Measurements from ENCODE around the gene MMP25. TPM values are rescaled to one million over a fixed set of nuclear protein-coding genes. Genes with fewer than 3 reads are reported as not detected.

The MMP25 gene
- total and polyA plus RNA-seq, 9 of the 15 experiments (the other 6 are each of a cell fraction or from before 2014, with no cell fraction given) = 0.03 to 0.04 TPM; not detected in 7

DNA sequence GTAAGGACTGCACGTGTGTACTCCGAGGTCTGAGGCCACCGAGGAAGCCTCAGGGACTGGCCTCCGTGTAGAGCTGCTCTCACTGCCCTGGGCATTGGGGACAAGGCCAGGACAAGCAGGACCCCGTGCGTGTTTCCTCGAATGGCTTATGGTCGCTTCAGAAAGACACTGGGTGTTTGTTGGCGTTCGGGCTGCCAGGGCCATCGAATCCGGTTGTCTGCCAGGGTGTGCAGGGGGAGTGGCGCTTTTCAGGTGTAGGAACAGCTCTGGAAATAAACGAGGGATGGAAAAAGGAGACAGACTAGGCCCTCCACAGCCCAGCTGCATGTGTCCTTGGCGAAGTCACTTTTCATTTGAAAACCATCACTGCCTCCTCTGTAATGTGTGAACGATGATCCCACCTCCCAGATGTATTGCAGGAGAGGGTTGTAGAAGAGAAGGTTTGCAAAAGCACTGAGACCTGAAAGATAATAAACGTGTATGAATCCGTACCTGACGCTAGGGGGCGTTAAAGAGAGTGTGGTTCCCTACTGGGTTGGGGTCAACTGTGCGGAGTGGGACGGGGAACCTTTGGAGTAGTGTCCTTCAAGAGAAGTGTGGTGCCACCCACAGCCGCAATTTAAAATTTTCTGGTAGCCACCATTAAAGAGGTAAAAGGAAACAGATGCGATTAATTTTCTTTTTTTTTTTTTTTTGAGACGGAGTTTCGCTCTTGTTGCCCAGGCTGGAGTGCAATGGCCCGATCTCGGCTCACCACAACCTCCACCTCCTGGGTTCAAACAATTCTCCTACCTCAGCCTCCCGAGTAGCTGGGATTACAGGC, 54.9 kb downstream of the MMP25 start (continued):
- TF ChIP-seq, protein P1, sequence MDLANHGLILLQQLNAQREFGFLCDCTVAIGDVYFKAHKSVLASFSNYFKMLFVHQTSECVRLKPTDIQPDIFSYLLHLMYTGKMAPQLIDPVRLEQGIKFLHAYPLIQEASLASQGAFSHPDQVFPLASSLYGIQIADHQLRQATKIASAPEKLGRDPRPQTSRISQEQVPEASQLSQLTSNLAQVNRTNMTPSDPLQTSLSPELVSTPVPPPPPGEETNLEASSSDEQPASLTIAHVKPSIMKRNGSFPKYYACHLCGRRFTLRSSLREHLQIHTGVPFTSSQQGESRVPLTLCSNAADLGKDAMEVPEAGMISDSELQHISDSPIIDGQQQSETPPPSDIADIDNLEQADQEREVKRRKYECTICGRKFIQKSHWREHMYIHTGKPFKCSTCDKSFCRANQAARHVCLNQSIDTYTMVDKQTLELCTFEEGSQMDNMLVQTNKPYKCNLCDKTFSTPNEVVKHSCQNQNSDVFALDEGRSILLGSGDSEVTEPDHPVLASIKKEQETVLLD (IDR thresholded peaks at IDR 0.05) = peak; percentile 35; the same call in 1 of the 2 replicates
- TF ChIP-seq RFX7 (CRISPR knock-in tag; IDR thresholded peaks at IDR 0.05) (no peak), CREB1 (IDR thresholded peaks at IDR 0.05) (no peak), CREB1 (CRISPR knock-in tag; IDR thresholded peaks at IDR 0.05) (peak; percentile 35; the same call in 1 of the 2 replicates), ARID2 (IDR thresholded peaks at IDR 0.05) (peak; percentile 72; the same call in 1 of the 2 replicates), GATA2 (CRISPR knock-in tag; IDR thresholded peaks at IDR 0.05) (no peak), ZNF384 (IDR thresholded peaks at IDR 0.05; ENCODE audit: low read depth, low read length) (peak; percentile 46; the same call in 1 of the 2 replicates), CC2D1A (IDR thresholded peaks at IDR 0.05) (peak; percentile 78; the same call in 1 of the 2 replicates), MAZ (CRISPR knock-in tag; conservative IDR thresholded peaks at IDR 0.05 in 1 of 2, IDR thresholded peaks at IDR 0.05 in 1 of 2) (0 out of 4 replicates have a peak, but pooled peaks of 1 of the 2 experiments have one; percentile 47), ZNF584 (CRISPR knock-in tag; IDR thresholded peaks at IDR 0.05; ENCODE audit: low read depth) (no peak), ZSCAN29 (IDR thresholded peaks at IDR 0.05) (no peak), SAP30 (IDR thresholded peaks at IDR 0.05; ENCODE audit: borderline replicate concordance, insufficient read depth, low read depth, low read length, poor library complexity, severe bottlenecking) (no peak)
- TF ChIP-seq, protein P2, sequence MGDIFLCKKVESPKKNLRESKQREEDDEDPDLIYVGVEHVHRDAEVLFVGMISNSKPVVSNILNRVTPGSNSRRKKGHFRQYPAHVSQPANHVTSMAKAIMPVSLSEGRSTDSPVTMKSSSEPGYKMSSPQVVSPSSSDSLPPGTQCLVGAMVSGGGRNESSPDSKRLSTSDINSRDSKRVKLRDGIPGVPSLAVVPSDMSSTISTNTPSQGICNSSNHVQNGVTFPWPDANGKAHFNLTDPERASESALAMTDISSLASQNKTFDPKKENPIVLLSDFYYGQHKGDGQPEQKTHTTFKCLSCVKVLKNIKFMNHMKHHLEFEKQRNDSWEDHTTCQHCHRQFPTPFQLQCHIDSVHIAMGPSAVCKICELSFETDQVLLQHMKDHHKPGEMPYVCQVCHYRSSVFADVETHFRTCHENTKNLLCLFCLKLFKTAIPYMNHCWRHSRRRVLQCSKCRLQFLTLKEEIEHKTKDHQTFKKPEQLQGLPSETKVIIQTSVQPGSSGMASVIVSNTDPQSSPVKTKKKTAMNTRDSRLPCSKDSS (IDR thresholded peaks at IDR 0.05; ENCODE audit: low read depth, partially characterized antibody) = no peak
- TF ChIP-seq, protein P3, sequence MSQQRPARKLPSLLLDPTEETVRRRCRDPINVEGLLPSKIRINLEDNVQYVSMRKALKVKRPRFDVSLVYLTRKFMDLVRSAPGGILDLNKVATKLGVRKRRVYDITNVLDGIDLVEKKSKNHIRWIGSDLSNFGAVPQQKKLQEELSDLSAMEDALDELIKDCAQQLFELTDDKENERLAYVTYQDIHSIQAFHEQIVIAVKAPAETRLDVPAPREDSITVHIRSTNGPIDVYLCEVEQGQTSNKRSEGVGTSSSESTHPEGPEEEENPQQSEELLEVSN (IDR thresholded peaks at IDR 0.05; ENCODE audit: borderline replicate concordance in 1 of 2, extremely low read depth in 1 of 2, insufficient read depth in 1 of 2, insufficient read length in 1 of 2, low read depth in 1 of 2, low read length in 1 of 2, poor library complexity in 1 of 2, severe bottlenecking in 1 of 2) = peak in 1 of 2 experiments; percentile 33
- TF ChIP-seq, protein P4, sequence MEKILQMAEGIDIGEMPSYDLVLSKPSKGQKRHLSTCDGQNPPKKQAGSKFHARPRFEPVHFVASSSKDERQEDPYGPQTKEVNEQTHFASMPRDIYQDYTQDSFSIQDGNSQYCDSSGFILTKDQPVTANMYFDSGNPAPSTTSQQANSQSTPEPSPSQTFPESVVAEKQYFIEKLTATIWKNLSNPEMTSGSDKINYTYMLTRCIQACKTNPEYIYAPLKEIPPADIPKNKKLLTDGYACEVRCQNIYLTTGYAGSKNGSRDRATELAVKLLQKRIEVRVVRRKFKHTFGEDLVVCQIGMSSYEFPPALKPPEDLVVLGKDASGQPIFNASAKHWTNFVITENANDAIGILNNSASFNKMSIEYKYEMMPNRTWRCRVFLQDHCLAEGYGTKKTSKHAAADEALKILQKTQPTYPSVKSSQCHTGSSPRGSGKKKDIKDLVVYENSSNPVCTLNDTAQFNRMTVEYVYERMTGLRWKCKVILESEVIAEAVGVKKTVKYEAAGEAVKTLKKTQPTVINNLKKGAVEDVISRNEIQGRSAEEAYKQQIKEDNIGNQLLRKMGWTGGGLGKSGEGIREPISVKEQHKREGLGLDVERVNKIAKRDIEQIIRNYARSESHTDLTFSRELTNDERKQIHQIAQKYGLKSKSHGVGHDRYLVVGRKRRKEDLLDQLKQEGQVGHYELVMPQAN (IDR thresholded peaks at IDR 0.05; ENCODE audit: borderline replicate concordance) = no peak
- TF ChIP-seq, protein P5, sequence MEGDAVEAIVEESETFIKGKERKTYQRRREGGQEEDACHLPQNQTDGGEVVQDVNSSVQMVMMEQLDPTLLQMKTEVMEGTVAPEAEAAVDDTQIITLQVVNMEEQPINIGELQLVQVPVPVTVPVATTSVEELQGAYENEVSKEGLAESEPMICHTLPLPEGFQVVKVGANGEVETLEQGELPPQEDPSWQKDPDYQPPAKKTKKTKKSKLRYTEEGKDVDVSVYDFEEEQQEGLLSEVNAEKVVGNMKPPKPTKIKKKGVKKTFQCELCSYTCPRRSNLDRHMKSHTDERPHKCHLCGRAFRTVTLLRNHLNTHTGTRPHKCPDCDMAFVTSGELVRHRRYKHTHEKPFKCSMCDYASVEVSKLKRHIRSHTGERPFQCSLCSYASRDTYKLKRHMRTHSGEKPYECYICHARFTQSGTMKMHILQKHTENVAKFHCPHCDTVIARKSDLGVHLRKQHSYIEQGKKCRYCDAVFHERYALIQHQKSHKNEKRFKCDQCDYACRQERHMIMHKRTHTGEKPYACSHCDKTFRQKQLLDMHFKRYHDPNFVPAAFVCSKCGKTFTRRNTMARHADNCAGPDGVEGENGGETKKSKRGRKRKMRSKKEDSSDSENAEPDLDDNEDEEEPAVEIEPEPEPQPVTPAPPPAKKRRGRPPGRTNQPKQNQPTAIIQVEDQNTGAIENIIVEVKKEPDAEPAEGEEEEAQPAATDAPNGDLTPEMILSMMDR (IDR thresholded peaks at IDR 0.05 in 2 of 3, conservative IDR thresholded peaks at IDR 0.05 in 1 of 3; ENCODE audit: insufficient read depth in 2 of 3, low read depth in 1 of 3, low read length in 3 of 3) = peak; percentile 72 to 89 (median 73)

Measured in K562 (cell line).